NOMO-1 treated with dmso at 0.1 percent for 144 hours (cell line): Measurements from ENCODE around the gene TAP1.

ENCODE experiments used
- DNase-seq: peaks from one replicate; lab custom pipeline; 2025; ENCODE audit not compliant: unreplicated experiment; lab: John Stamatoyannopoulos, UW

Gene TAP1

GRCh38 chr6:32842021-32842650 lies 11.4 kb downstream of the TAP1 start:
- no peak for DNase-seq

- no peak for DNase-seq
These were observed 12.8 kb downstream of the TAP1 start for GRCh38 chr6:32840604-32841246.

GRCh38 chr6:32839356-32839755 lies 14.1 kb downstream of the TAP1 start:
- DNase-seq: no peak

- DNase-seq: peak; percentile 94
These were observed 15.2 kb downstream of the TAP1 start, which contains the start of gene TAP2 for GRCh38 chr6:32838114-32838958. Gene TAP2 (minus strand): TSS chr6:32838739. CDS start chr6:32838233, 506 bp downstream.

GRCh38 chr6:32837651-32838113 lies 15.8 kb downstream of the TAP1 start:
- DNase-seq: no peak

- DNase-seq: no peak
These were observed 16.6 kb downstream of the TAP1 start for GRCh38 chr6:32836873-32837272.

- DNase-seq: no peak
These were observed 18.2 kb downstream of the TAP1 start for GRCh38 chr6:32835167-32835893.

- DNase-seq: no peak
These were observed 19.8 kb downstream of the TAP1 start for GRCh38 chr6:32833664-32834063.

GRCh38 chr6:32832535-32832934 lies 21.0 kb downstream of the TAP1 start:
- DNase-seq: no peak

- no peak for DNase-seq
These were observed 22.6 kb downstream of the TAP1 start for GRCh38 chr6:32830936-32831335.

GRCh38 chr6:32830017-32830416 lies 23.5 kb downstream of the TAP1 start:
- DNase-seq: no peak

GRCh38 chr6:32829495-32829894 lies 24.0 kb downstream of the TAP1 start:
- no peak for DNase-seq

- no peak for DNase-seq
These were observed 26.5 kb downstream of the TAP1 start for GRCh38 chr6:32827025-32827424.

GRCh38 chr6:32825966-32826365 lies 27.5 kb downstream of the TAP1 start:
- no peak for DNase-seq

- no peak for DNase-seq
These were observed 33.8 kb downstream of the TAP1 start for GRCh38 chr6:32819729-32820128.

- DNase-seq: no peak
These were observed 34.6 kb downstream of the TAP1 start for GRCh38 chr6:32818867-32819266.

- DNase-seq: no peak
These were observed 36.7 kb downstream of the TAP1 start, which contains the start of gene HLA-DOB for GRCh38 chr6:32816746-32817204. Gene HLA-DOB (minus strand): TSS chr6:32817002. CDS start chr6:32816951, 51 bp downstream.

GRCh38 chr6:32815996-32816395 lies 37.5 kb downstream of the TAP1 start:
- no peak for DNase-seq

- DNase-seq: no peak
These were observed 38.4 kb downstream of the TAP1 start for GRCh38 chr6:32815115-32815514.

- DNase-seq: no peak
These were observed 39.4 kb downstream of the TAP1 start for GRCh38 chr6:32814145-32814544.

GRCh38 chr6:32809171-32809570 lies 44.3 kb downstream of the TAP1 start:
- DNase-seq: no peak
